Lower lobe of right lung (tissue), 2 donors: ENCODE results near the gene PDZD7. TPM values are rescaled to one million over a fixed set of nuclear protein-coding genes. Genes with fewer than 3 reads are reported as not detected.
A peak's percentile ranks its signal among the peaks of the same experiment; 100 is the strongest.

Experiments used
- ATAC-seq, 2 donors: fragments of 200-7000 bp; cut with Tn5 transposase; one replicate each; pipeline ENCODE4 v1.9.1; 2020 to 2022; ENCODE audit warnings: mild to moderate bottlenecking in 2 of 2, moderate library complexity in 2 of 2
- DNase-seq: peaks from one replicate; pipeline ENCODE4 v3.0.0-alpha.2; 2020
- H3K27ac ChIP-seq: fragments of 200-600 bp; one replicate; pipeline ENCODE4 v1.8.0; 2022
- H3K27me3 ChIP-seq: fragments of 200-600 bp; one replicate; pipeline ENCODE4 v1.8.0; 2022; ENCODE audit warnings: low read depth
- H3K36me3 ChIP-seq: fragments of 200-600 bp; one replicate; pipeline ENCODE4 v1.8.0; 2022; ENCODE audit warnings: mild to moderate bottlenecking
- H3K4me1 ChIP-seq: fragments of 200-600 bp; one replicate; pipeline ENCODE4 v1.8.0; 2022
- H3K4me3 ChIP-seq: fragments of 200-600 bp; one replicate; pipeline ENCODE4 v1.8.0; 2022; ENCODE audit warnings: mild to moderate bottlenecking
- H3K9me3 ChIP-seq: fragments of 200-600 bp; one replicate; pipeline ENCODE4 v1.8.0; 2022
- intact Hi-C: fragments of 100-400 bp; cut with DNase I; formaldehyde crosslinking; loops from one replicate; pipeline ENCODE4 v1.11.0; 2022
- total RNA-seq: library from RNA; stranded (reverse); fragmentation: NEBNext Ultra II Directional; extraction: Animal tissue kit (Norgen Biotek cat#: 25700); gene quantifications from one replicate; pipeline ENCODE4 v1.2.1, GENCODE V29; 2021
- TF ChIP-seq, protein P1 (sequence below): fragments of 200-600 bp; IDR thresholded peaks from one replicate; pipeline ENCODE4 v1.8.0; 2022; ENCODE audit warnings: antibody characterized with exemption, mild to moderate bottlenecking
- donor health status: DM: no; HTN: yes; CAD: no; lungs with severe emphysema.

Gene PDZD7
- total RNA-seq, 1 donor from 2014 or later, result 1.6 TPM

DNA sequence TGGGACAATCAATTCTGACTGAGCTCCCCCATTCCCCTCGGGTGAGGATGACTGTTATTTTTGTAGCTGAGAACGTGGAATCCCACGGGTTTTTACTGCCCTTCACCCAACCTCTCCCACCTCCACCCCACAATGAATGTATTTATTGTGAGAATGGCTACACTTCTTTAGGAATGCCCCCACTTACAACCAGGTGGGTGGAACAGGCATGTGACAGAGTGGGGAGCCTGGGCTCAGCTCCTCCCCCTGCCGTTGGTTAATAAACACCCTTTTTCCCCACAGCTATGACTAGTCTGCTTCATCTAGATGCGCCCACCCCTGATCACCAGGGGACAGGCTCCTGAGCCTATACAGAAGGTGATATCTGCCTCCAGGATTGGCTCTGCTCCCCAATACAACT is 45.6 kb downstream of the PDZD7 start:
- no peak overlapping the region for H3K4me3 ChIP-seq
- H3K4me1 ChIP-seq, result peaks cover 30% of the 10 kb centered on the region
- peaks cover 53% of the 10 kb centered on the region for H3K36me3 ChIP-seq
- ATAC-seq, result no peak
- no peaks in the 10 kb centered on the region for H3K9me3 ChIP-seq
- TF ChIP-seq, protein P1, sequence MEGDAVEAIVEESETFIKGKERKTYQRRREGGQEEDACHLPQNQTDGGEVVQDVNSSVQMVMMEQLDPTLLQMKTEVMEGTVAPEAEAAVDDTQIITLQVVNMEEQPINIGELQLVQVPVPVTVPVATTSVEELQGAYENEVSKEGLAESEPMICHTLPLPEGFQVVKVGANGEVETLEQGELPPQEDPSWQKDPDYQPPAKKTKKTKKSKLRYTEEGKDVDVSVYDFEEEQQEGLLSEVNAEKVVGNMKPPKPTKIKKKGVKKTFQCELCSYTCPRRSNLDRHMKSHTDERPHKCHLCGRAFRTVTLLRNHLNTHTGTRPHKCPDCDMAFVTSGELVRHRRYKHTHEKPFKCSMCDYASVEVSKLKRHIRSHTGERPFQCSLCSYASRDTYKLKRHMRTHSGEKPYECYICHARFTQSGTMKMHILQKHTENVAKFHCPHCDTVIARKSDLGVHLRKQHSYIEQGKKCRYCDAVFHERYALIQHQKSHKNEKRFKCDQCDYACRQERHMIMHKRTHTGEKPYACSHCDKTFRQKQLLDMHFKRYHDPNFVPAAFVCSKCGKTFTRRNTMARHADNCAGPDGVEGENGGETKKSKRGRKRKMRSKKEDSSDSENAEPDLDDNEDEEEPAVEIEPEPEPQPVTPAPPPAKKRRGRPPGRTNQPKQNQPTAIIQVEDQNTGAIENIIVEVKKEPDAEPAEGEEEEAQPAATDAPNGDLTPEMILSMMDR, result no peak
- DNase-seq, result peak; percentile 11
- intact Hi-C loops, result no loop called here
- no peak overlapping the region for H3K27ac ChIP-seq
- H3K27me3 ChIP-seq, result no peaks in the 10 kb centered on the region

DNA sequence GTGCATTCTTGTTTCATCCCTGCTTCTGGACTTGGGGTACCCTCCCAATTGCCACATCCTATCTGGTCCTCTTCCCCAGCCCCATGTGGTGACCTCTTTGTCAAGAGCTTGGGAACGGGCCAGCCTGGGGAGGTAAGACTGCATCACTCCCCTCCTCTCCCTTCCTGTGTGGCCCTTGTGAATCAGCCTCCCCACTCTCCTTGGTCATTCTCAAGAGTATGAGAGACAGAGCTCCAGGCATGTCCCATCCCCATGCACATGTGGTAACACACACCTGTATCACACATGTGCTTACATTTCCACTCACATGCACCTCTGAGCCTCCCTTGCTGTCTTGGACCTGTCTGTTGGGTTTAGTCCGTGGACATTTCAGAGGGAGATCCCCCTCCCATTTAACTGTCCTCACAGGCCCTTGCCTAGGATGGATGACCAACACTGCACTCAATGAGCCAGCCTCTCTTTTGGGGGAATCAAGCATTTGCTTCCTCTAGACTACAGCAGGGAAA is 46.2 kb downstream of the PDZD7 start:
- intact Hi-C loops, result no loop called here
- ATAC-seq (no peak), DNase-seq (peak; percentile 24)
- Histone ChIP-seq H3K4me1 (peaks cover 30% of the 10 kb centered on the region), H3K36me3 (peaks cover 53% of the 10 kb centered on the region), H3K27me3 (no peaks in the 10 kb centered on the region), H3K9me3 (no peaks in the 10 kb centered on the region), H3K27ac (no peak overlapping the region), H3K4me3 (no peak overlapping the region)
- TF ChIP-seq, protein P1, result no peak

DNA sequence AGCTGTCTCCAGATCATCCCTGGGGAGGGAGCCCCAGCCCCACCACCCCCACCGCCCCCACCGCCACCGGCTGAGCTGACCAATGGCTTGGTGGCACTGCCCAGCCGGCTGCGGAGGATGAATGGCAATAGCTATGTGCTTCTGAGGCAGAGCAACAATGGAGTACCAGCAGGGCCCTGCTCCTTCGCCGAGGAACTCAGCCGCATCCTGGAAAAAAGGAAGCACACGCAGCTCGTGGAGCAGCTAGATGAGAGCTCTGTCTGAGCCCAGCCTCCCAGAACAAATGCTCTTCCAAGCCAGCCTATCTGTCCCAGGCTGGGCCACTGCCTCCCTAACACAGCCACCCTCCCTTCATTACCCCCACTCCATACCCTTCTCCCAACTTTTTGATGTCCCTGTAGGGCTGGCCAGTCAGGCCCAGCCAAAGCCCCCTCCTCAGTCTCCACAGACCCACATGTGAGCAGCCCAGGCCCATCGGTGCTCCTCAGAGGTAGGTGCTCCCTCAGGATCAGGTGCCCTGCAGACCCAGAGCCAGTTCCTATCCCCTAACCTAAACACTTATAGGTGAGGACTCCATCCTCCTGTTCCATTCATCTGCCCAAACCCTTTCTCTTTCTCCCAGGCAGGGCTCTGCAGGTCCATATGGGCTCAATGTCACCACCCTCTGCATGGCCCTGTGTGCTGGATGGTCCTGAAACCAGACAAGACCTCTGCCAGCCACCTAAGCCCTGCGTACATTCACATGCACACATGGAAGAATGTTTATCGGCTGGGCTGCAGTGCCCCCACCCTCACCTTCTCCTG is 46.9 kb downstream of the PDZD7 start:
- intact Hi-C loops, result no loop called here
- ATAC-seq, result no peak
- Histone ChIP-seq H3K4me3 (no peak overlapping the region), H3K27me3 (no peaks in the 10 kb centered on the region), H3K4me1 (peaks cover 30% of the 10 kb centered on the region), H3K27ac (no peak overlapping the region), H3K36me3 (peaks cover 50% of the 10 kb centered on the region), H3K9me3 (no peaks in the 10 kb centered on the region)
- TF ChIP-seq, protein P1, result no peak
- DNase-seq, result peak; percentile 26

DNA sequence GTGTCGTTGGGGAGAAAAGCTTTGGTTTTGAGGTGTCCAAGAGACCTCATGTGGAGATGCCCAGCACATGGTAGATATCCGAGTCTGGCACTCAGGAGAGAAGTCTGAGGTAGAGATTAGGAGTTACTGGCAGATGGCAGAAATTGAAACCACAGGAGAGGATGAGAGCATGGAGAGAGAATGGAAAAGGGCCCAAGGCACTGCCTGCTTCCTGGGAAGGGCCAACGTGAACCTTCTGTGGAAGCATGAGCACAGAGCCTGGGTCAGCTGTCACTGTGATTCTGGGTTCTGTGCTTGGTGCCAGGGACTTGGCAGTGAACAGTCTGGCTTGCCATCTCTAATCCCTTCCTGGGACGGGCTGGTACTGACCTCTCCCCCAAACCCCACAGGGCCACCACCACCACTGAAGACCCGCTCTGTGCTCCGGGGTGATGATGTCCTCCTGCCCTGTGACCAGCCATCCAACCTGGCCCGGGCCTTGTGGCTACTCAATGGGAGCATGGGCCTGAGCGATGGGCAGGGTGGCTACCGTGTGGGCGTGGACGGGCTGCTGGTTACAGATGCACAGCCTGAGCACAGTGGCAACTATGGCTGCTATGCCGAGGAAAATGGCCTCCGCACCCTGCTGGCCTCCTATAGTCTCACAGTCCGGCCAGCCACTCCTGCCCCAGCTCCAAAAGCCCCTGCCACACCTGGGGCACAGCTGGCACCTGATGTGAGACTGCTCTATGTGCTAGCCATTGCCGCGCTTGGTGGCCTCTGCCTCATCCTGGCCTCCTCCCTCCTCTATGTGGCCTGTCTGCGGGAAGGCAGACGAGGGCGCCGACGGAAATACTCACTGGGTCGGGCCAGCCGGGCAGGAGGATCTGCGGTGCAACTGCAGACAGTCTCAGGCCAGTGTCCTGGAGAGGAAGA is 47.8 kb downstream of the PDZD7 start:
- Histone ChIP-seq H3K36me3 (peaks cover 50% of the 10 kb centered on the region), H3K9me3 (no peaks in the 10 kb centered on the region)
- no peak for ATAC-seq

More for the DNA sequence above, 47.8 kb downstream of the PDZD7 start:
- Histone ChIP-seq H3K4me1 (peaks cover 26% of the 10 kb centered on the region), H3K27ac (no peak overlapping the region), H3K27me3 (no peaks in the 10 kb centered on the region), H3K4me3 (no peak overlapping the region)
- DNase-seq, result peak; percentile 40
- intact Hi-C loops, result no loop called here
- TF ChIP-seq, protein P1, result no peak
